ENCODE measurements around the gene EHBP1L1. TPM values are rescaled to one million over a fixed set of nuclear protein-coding genes. Genes with fewer than 3 reads are reported as not detected.

Gene EHBP1L1
- total and polyA plus RNA-seq, 2 of the 8 experiments (the other 6 are each of a cell fraction or from before 2014, with no cell fraction given): 4.3 to 6.6 TPM

- H3K79me1 ChIP-seq (ENCODE audit: low read depth, low read length): no peaks in the 10 kb centered on the region
- peaks cover 0 to 9% (median 1%) of the 10 kb centered on the region in 4 experiments; a peak in 5 of 7 replicates for H3K4me1 ChIP-seq (replicated peaks in 1 of 4; ENCODE audit: control insufficient read depth in 3 of 4, insufficient read depth in 4 of 4, low read length in 3 of 4)
- H3K9ac ChIP-seq (replicated peaks in 1 of 4; ENCODE audit: extremely low read depth in 1 of 4, low read depth in 3 of 4, low read length in 3 of 4): no peak overlapping the region
- peaks cover 17% of the 10 kb centered on the region for H3K23me2 ChIP-seq (ENCODE audit: low read depth, low read length)
- no peak overlapping the region for H4K5ac ChIP-seq (ENCODE audit: insufficient read length, low read depth, low read length)
- no peak overlapping the region for H3K27ac ChIP-seq (ENCODE audit: low read depth, low read length)
- peak overlapping the region; percentile 64 to 89 for H3K4me2 ChIP-seq (ENCODE audit: insufficient read depth in 1 of 2, low read depth in 2 of 2, low read length in 2 of 2)
- peak overlapping the region; percentile 73 for H4K91ac ChIP-seq (replicated peaks; ENCODE audit: insufficient read length, low read length)
- no peak overlapping the region for H3K4ac ChIP-seq (replicated peaks; ENCODE audit: insufficient read length, low read depth, low read length)
- H3K23ac ChIP-seq (ENCODE audit: insufficient read length): no peak overlapping the region
- DNase-seq (ENCODE audit: low read depth in 1 of 2, low spot score in 2 of 2) (peak in 1 of 2 experiments; percentile 89), FAIRE-seq (no peak)
- ChIA-PET POLR2A (ENCODE audit: partially characterized antibody) (interaction anchor here (0.6 to 5.2 kb wide), 21 partner anchors 9 to 662 kb away, joined by 3 to 62 read pairs (median 4); partner anchors contain the start of genes EHD1, FAM89B, MALAT1 and NEAT1), CTCF (ENCODE audit: partially characterized antibody) (interaction anchor here (0.7 to 10.5 kb wide), 20 partner anchors 9 to 383 kb away, joined by 3 to 284 read pairs (median 5); partner anchors contain the start of genes EHBP1L1, FAM89B, LTBP3 and SCYL1)
- H2BK20ac ChIP-seq (ENCODE audit: low read length): no peak overlapping the region
- no peak overlapping the region for H3K56ac ChIP-seq (replicated peaks; ENCODE audit: insufficient read length, low read depth, low read length)
- no peak overlapping the region for H3K14ac ChIP-seq (ENCODE audit: insufficient read length)
- no peak overlapping the region for H2BK15ac ChIP-seq (ENCODE audit: low read length)
- peak overlapping the region; percentile 69; the same call in 1 of the 2 replicates for H2BK5ac ChIP-seq (ENCODE audit: low read depth, low read length)
- H2AK5ac ChIP-seq (ENCODE audit: low read depth, low read length): no peak overlapping the region
- peak overlapping the region; percentile 16 to 68 (median 40) for H3K4me3 ChIP-seq (ENCODE audit: extremely low read depth in 1 of 4, insufficient read depth in 2 of 4, low read depth in 3 of 4, low read length in 4 of 4)
- no peaks in the 10 kb centered on the region for H3K79me2 ChIP-seq (ENCODE audit: control insufficient read depth in 1 of 2, insufficient read depth in 2 of 2, low read length in 2 of 2)
- H3K9me3 ChIP-seq (ENCODE audit: insufficient read depth in 2 of 2, low read depth in 1 of 2, low read length in 1 of 2): no peaks in the 10 kb centered on the region
- no peak overlapping the region for H2BK120ac ChIP-seq (replicated peaks; ENCODE audit: low read depth, low read length)
- peaks cover 0 to 31% (median 15%) of the 10 kb centered on the region in 4 experiments; a peak in 6 of 7 replicates for H3K27me3 ChIP-seq (replicated peaks in 1 of 4; ENCODE audit: control insufficient read depth in 3 of 4, extremely low read depth in 1 of 4, insufficient read depth in 3 of 4, low read length in 3 of 4)
- peaks cover 3 to 18% of the 10 kb centered on the region in 2 experiments for H4K20me1 ChIP-seq (replicated peaks in 1 of 2; ENCODE audit: control insufficient read depth in 1 of 2, insufficient read depth in 2 of 2, low read length in 2 of 2)
- peaks cover 0 to 6% (median 2%) of the 10 kb centered on the region in 4 experiments; a peak in 3 of 8 replicates for H3K36me3 ChIP-seq (ENCODE audit: control insufficient read depth in 2 of 4, insufficient read depth in 4 of 4, low read length in 3 of 4)
- WGBS, 2 experiments (ENCODE audit: extremely low coverage in 1 of 2, insufficient coverage in 1 of 2, insufficient read length in 1 of 2, insufficient replicate concordance in 2 of 2, low coverage in 1 of 2, low lambda C conversion rate in 2 of 2, missing lambda C conversion rate in 1 of 2): 1% methylated on average over 16 of the region's 60 CpGs; no CpG with 5 or more reads in 1 of the 2 experiments
- H2AFZ ChIP-seq (ENCODE audit: low read length): no peak overlapping the region
- peak overlapping the region; percentile 73 for H4K8ac ChIP-seq (ENCODE audit: extremely low read depth, insufficient read depth, low read length)
- no peak overlapping the region; the same call in 1 of the 2 replicates for H3K18ac ChIP-seq (ENCODE audit: extremely low read depth, low read length)
- no peak overlapping the region for H2BK12ac ChIP-seq (ENCODE audit: low read depth, low read length)
- TF ChIP-seq ATF3 (IDR thresholded peaks at IDR 0.05; ENCODE audit: insufficient read depth, low read depth, low read length): 0 out of 2 replicates have a peak, but pooled peaks have one; percentile 48
- no peak for TF ChIP-seq ATF2 (IDR thresholded peaks at IDR 0.05; ENCODE audit: low read length)
- peak; percentile 84 for TF ChIP-seq KDM4A (IDR thresholded peaks at IDR 0.05; ENCODE audit: low read depth, low read length, severe bottlenecking)
- TF ChIP-seq CTBP2 (IDR thresholded peaks at IDR 0.05; ENCODE audit: borderline replicate concordance, insufficient read depth, insufficient read length, low read length): peak; percentile 34
- TF ChIP-seq USF2 (IDR thresholded peaks at IDR 0.05; ENCODE audit: low read length): peak; percentile 80
- TF ChIP-seq TEAD4 (IDR thresholded peaks at IDR 0.05; ENCODE audit: low read depth, low read length): 0 out of 2 replicates have a peak, but pooled peaks have one; percentile 13
- no peak for TF ChIP-seq POU5F1 (IDR thresholded peaks at IDR 0.05; ENCODE audit: low read depth, low read length)
- 0 out of 2 replicates have a peak, but pooled peaks have one; percentile 56 for TF ChIP-seq TCF12 (IDR thresholded peaks at IDR 0.05; ENCODE audit: low read depth, low read length)
Measured at GRCh38 chr11:65539744-65540289, 36.0 kb upstream of the EHBP1L1 start.
